ENCODE results near the gene ADGRL3. TPM values are rescaled to one million over a fixed set of nuclear protein-coding genes. Genes with fewer than 3 reads are reported as not detected.

Gene ADGRL3
- total RNA-seq, 1 donor from 2014 or later, result 2.1 TPM

DNA sequence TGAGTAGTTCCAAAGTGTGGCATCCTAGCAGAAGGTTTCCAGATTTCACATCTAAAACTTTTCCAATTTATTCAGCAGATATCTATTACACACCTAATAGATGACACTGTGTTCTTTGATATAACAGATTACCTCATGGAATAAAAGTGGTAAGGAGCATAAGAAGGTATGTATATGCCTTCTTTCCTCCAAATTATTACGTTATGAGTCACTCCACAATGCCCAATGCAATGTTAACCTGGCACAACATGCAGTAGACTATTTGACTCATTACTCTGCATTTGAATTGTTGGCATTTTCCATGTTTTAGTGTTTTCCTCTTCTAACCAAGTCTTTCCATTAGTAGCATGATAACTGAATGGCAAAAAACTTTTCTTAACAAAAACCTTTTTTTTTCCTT, 383.6 kb downstream of the ADGRL3 start:
- Histone ChIP-seq H3K36me3 (ENCODE audit: control insufficient read depth, insufficient read depth, low read length) (no peaks in the 10 kb centered on the region), H3K4me3 (ENCODE audit: low read depth, low read length) (no peak overlapping the region), H3K27me3 (ENCODE audit: control insufficient read depth, insufficient read depth, low read length) (no peaks in the 10 kb centered on the region)
- DNase-seq (ENCODE audit: low read depth), result peak; percentile 61
- TF ChIP-seq, protein P1, sequence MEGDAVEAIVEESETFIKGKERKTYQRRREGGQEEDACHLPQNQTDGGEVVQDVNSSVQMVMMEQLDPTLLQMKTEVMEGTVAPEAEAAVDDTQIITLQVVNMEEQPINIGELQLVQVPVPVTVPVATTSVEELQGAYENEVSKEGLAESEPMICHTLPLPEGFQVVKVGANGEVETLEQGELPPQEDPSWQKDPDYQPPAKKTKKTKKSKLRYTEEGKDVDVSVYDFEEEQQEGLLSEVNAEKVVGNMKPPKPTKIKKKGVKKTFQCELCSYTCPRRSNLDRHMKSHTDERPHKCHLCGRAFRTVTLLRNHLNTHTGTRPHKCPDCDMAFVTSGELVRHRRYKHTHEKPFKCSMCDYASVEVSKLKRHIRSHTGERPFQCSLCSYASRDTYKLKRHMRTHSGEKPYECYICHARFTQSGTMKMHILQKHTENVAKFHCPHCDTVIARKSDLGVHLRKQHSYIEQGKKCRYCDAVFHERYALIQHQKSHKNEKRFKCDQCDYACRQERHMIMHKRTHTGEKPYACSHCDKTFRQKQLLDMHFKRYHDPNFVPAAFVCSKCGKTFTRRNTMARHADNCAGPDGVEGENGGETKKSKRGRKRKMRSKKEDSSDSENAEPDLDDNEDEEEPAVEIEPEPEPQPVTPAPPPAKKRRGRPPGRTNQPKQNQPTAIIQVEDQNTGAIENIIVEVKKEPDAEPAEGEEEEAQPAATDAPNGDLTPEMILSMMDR (IDR thresholded peaks at IDR 0.05; ENCODE audit: insufficient read depth, low read length, poor library complexity, severe bottlenecking), result no peak

DNA sequence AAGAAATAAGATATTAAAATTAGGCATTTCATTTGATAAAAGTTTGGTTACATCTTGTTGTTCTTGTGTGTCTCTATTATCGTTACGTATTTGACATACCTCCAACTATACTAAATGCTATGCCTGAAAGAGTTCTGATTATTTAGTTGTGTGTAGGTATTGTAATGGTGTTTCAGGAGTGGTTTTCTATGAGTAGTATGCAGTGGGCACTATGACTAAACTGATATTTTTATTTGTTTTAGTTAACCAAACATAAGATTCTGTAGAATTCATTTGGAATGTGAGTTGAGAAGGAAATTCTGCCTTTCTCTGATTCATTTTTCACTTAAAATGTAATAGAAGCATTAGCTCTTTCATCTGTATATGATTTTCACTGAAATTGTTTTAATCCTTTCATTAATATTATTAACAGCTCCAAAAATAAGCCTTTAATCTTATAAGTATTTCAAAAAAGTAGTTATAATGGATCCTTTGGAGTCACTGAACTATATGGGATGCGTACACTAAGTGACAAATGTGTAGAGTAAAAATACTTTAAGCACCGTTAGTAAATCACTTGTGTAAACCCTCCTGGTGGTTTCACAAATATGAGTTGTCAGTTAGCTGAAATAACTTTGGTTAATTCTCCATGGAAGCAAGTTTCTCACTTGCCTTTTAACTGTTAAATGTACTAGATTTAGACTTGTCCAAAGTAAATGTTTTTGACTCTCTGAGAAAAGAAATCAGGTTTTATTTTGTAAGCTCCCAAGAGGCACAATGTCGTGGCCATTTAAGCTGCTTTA, 388.7 kb downstream of the ADGRL3 start:
- no peak overlapping the region for H3K4me3 ChIP-seq (ENCODE audit: low read depth, low read length)
- TF ChIP-seq, protein P1 (IDR thresholded peaks at IDR 0.05; ENCODE audit: insufficient read depth, low read length, poor library complexity, severe bottlenecking), result no peak
- no peaks in the 10 kb centered on the region for H3K27me3 ChIP-seq (ENCODE audit: control insufficient read depth, insufficient read depth, low read length)
- H3K36me3 ChIP-seq (ENCODE audit: control insufficient read depth, insufficient read depth, low read length), result no peaks in the 10 kb centered on the region
- no peak for DNase-seq (ENCODE audit: low read depth)

DNA sequence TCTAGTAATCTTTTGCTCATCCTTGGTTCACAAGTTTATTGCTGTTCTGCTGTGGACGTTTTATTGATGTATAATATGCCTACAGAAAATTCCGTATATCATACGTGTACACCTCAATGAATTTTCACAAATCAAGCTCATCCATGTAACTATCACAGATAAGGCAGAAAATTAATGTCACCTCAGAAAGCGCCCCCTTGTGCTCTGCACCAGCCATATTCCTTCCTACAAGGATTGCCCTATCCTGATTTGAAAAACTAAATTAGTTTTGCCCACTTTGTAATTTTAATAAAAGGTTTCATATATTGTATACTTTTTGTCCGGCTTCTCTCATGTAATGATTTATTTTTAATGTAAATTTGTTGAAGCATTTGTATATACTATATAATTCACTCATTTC, 390.8 kb downstream of the ADGRL3 start:
- Histone ChIP-seq H3K36me3 (ENCODE audit: control insufficient read depth, insufficient read depth, low read length) (no peaks in the 10 kb centered on the region), H3K27me3 (ENCODE audit: control insufficient read depth, insufficient read depth, low read length) (no peaks in the 10 kb centered on the region), H3K4me3 (ENCODE audit: low read depth, low read length) (no peak overlapping the region)
- TF ChIP-seq, protein P1 (IDR thresholded peaks at IDR 0.05; ENCODE audit: insufficient read depth, low read length, poor library complexity, severe bottlenecking), result no peak
- no peak for DNase-seq (ENCODE audit: low read depth)

DNA sequence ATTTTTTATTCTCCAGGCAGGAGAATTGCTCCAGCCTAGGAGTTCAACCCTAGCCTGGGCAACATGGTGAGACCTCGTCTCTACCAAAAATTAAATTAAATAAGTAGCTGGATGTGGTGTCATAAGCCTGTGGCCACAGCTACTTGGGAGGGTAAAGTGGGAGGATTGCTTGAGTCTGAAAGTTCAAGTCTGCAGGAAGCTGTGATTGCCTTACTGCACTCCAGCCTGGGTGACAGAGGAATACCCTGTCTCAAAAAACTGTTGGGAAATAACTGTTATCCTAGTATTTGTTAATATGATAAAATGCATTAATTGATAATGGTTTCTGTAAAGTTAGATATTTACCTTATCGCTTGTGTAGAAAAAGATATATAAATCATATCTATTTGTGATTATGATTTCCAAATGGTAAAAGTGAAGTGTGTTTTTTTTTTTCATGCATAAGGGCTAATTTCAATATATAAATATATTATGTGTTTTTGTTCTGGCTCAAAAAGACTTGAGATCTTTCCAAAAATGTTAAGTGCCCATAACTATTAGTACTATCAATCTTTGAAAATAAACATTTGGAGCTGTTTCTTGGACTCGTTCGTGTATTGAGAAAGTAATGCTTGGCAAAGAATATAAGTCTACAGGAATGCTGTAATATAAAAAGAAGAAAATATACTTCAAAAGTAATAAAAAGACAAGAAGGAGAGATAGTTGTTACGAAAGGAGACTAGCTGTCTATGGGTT, 396.6 kb downstream of the ADGRL3 start:
- Histone ChIP-seq H3K36me3 (ENCODE audit: control insufficient read depth, insufficient read depth, low read length) (no peaks in the 10 kb centered on the region), H3K4me3 (ENCODE audit: low read depth, low read length) (no peak overlapping the region), H3K27me3 (ENCODE audit: control insufficient read depth, insufficient read depth, low read length) (no peaks in the 10 kb centered on the region)
- TF ChIP-seq, protein P1 (IDR thresholded peaks at IDR 0.05; ENCODE audit: insufficient read depth, low read length, poor library complexity, severe bottlenecking), result no peak
- no peak for DNase-seq (ENCODE audit: low read depth)

GRCh38 chr4:61603086-61603485, 403.0 kb downstream of the ADGRL3 start:
- no peaks in the 10 kb centered on the region for H3K36me3 ChIP-seq (ENCODE audit: control insufficient read depth, insufficient read depth, low read length)
- DNase-seq (ENCODE audit: low read depth), result no peak
- H3K27me3 ChIP-seq (ENCODE audit: control insufficient read depth, insufficient read depth, low read length), result no peaks in the 10 kb centered on the region
- H3K4me3 ChIP-seq (ENCODE audit: low read depth, low read length), result no peak overlapping the region
- TF ChIP-seq, protein P1 (IDR thresholded peaks at IDR 0.05; ENCODE audit: insufficient read depth, low read length, poor library complexity, severe bottlenecking), result no peak
